ENCODE results near the gene GLDN. TPM values are rescaled to one million over a fixed set of nuclear protein-coding genes. Genes with fewer than 3 reads are reported as not detected.

Gene GLDN
- total RNA-seq, 4 donors from 2014 or later = 0.27 to 1.8 (median 1.2) TPM

DNA sequence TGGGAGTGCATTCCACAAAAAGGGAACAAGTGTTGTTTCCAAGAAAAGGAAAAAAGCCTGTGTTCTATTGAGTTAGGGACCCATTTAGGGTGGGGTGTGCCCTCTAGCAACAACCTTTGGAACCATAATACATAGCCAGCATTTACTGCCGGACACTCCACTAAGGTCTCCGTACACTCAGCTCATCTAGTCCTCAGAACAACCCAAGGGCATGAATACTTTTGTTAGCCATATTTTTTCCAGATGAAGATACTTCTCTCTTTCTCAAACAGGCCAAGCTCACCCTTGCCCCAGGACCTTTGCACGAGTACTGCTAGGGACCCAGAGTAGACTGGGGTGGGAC, 46.2 kb downstream of the GLDN start:
- 96 to 97% methylated on average over 3 of the region's 3 CpGs for WGBS, 2 donors
- intact Hi-C loops (cut with DNase I) = loop anchor here (5.0 to 10.0 kb wide), 2 partner anchors 153 to 245 kb away; no protein-coding TSS in a partner anchor
- Histone ChIP-seq H3K9me3 (no peaks in the 10 kb centered on the region), H3K27me3 (no peaks in the 10 kb centered on the region), H3K4me3 (replicated peaks in 1 of 3) (no peak overlapping the region), H3K36me3 (no peaks in the 10 kb centered on the region), H3K4me1 (no peaks in the 10 kb centered on the region), H3K27ac (no peak overlapping the region)
- TF ChIP-seq, protein P1, sequence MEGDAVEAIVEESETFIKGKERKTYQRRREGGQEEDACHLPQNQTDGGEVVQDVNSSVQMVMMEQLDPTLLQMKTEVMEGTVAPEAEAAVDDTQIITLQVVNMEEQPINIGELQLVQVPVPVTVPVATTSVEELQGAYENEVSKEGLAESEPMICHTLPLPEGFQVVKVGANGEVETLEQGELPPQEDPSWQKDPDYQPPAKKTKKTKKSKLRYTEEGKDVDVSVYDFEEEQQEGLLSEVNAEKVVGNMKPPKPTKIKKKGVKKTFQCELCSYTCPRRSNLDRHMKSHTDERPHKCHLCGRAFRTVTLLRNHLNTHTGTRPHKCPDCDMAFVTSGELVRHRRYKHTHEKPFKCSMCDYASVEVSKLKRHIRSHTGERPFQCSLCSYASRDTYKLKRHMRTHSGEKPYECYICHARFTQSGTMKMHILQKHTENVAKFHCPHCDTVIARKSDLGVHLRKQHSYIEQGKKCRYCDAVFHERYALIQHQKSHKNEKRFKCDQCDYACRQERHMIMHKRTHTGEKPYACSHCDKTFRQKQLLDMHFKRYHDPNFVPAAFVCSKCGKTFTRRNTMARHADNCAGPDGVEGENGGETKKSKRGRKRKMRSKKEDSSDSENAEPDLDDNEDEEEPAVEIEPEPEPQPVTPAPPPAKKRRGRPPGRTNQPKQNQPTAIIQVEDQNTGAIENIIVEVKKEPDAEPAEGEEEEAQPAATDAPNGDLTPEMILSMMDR (IDR thresholded peaks at IDR 0.05) = no peak
- DNase-seq = no peak

DNA sequence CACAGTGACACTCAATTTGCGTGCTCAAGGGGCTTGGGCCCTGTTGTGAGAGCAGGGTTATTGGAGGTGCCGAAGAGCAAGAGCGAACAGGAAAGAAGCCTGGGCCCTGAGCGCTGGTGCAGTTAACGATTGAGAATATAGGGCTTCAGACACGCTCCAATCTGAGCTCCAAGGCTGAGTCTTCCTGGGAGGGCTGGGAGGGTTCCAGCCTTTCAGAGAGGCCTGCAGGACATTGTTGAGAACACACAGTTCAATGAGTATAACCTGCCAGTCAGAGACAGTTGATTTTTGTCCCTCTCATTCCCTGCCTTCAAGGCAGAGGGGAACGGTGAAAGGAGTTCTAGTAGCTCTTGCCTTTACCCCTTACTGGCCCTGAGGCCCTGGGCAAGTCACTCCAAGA, 47.3 kb downstream of the GLDN start:
- Histone ChIP-seq H3K36me3 (no peaks in the 10 kb centered on the region), H3K4me1 (no peaks in the 10 kb centered on the region), H3K27ac (no peak overlapping the region), H3K9me3 (no peaks in the 10 kb centered on the region), H3K4me3 (replicated peaks in 1 of 3) (no peak overlapping the region), H3K27me3 (no peaks in the 10 kb centered on the region)
- intact Hi-C loops (cut with DNase I) = loop anchor here (5.0 to 10.0 kb wide), 2 partner anchors 154 to 246 kb away; no protein-coding TSS in a partner anchor
- TF ChIP-seq, protein P1 (IDR thresholded peaks at IDR 0.05) = no peak
- TF ChIP-seq POLR2A (IDR thresholded peaks at IDR 0.05) = no peak
- peak; percentile 67 to 73 for DNase-seq
- 60 to 63% methylated on average over 7 of the region's 7 CpGs for WGBS, 2 donors

DNA sequence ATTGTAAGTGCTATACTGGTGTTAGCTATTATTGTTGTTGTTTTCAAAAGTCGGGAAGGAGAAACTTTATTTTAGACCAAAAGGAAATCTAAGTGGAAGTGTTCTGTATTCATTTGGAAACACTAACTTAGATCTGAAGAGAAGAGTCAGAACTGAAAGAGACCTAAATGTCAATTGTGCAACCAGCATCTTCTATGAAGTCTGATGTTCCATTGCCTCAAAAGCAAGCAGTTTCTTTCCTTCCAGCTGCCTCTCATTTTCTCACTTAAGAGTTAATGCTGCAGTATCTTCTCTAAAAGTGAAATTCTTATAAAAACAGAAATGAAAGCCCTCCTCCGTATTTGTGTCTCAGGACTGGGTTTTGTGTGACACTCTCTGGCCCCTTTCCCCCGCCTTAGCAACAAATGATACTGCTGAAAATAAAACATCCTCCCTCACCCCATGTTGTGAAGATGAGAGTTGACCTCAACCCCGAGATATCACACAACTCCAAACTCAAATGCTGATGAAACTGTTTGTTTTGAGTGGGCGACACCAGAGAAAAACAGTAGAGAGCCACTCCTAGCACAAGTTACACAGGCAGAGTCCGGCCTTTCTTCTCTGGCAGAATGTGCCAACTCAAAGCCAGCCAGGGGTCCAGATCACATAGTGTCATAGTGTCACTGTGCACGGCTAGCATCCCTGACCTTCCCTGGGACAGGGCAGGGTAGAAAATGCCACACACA, 48.9 kb downstream of the GLDN start:
- 71 to 76% methylated on average over 7 of the region's 7 CpGs for WGBS, 2 donors
- H3K36me3 ChIP-seq = no peaks in the 10 kb centered on the region
- intact Hi-C loops (cut with DNase I) = no loop called here
- H3K27ac ChIP-seq = no peak overlapping the region
- no peak overlapping the region for H3K4me3 ChIP-seq (replicated peaks in 1 of 3)
- H3K4me1 ChIP-seq = no peaks in the 10 kb centered on the region
- H3K27me3 ChIP-seq = no peaks in the 10 kb centered on the region
- no peak for DNase-seq
- H3K9me3 ChIP-seq = no peaks in the 10 kb centered on the region
- TF ChIP-seq POLR2A (IDR thresholded peaks at IDR 0.05) = no peak
- TF ChIP-seq, protein P1 (IDR thresholded peaks at IDR 0.05) = no peak

DNA sequence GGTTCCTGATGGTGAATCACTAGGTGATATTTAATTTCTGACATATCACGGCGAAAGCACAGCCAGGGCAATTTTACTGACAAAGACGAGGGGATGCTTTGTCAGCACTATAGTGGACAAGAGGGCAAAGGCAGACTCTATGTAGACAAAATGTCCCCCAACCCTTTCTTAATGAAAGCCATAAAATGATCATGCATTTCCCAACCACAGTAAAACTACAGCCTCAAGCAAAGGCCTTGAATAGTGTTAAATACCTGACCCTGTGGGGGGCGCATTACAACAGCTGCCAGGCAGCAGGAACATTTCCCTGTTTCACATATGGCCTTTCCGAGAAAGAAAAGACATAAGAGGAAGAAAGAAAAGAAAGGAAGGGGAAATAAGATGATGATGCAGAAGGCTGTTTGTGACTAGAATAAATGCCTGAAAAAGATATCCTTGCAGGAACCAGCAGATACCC, 49.5 kb downstream of the GLDN start:
- Histone ChIP-seq H3K27me3 (no peaks in the 10 kb centered on the region), H3K4me1 (no peaks in the 10 kb centered on the region), H3K27ac (no peak overlapping the region), H3K36me3 (no peaks in the 10 kb centered on the region), H3K9me3 (no peaks in the 10 kb centered on the region), H3K4me3 (replicated peaks in 1 of 3) (no peak overlapping the region)
- no peak for TF ChIP-seq POLR2A (IDR thresholded peaks at IDR 0.05)
- TF ChIP-seq, protein P1 (IDR thresholded peaks at IDR 0.05) = no peak
- no peak for DNase-seq
- 94% methylated on average over 5 of the region's 5 CpGs for WGBS, 2 donors
- intact Hi-C loops (cut with DNase I) = no loop called here

DNA sequence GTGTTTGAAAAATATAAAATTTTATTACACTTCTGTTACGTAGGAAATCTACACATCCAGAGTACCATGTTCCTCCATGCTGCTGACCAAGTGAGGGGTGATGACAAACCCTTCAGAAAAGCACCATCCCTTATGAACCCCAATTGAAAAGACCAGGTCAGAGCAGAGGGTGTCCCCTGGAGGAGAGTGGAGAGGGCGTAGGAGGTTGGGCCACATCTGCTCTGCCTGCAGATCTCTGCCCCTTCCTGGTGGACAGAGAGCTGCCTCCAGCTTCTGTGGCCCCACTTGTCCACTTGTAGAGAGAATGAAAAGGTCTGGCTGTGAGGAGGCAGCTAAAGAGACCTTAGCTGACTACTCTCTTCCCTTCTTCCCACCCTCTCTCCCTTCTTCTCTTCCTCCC, 55.5 kb downstream of the GLDN start:
- H3K4me1 ChIP-seq = no peaks in the 10 kb centered on the region
- no peaks in the 10 kb centered on the region for H3K36me3 ChIP-seq
- H3K4me3 ChIP-seq (replicated peaks in 1 of 3) = no peak overlapping the region
- H3K27me3 ChIP-seq = no peaks in the 10 kb centered on the region
- H3K9me3 ChIP-seq = no peaks in the 10 kb centered on the region
- WGBS, 2 donors = 93 to 94% methylated on average over 2 of the region's 2 CpGs
- intact Hi-C loops (cut with DNase I) = no loop called here
- no peak for TF ChIP-seq POLR2A (IDR thresholded peaks at IDR 0.05)
- TF ChIP-seq, protein P1 (IDR thresholded peaks at IDR 0.05) = no peak
- no peak overlapping the region for H3K27ac ChIP-seq
- no peak for DNase-seq

Measured in thyroid gland (tissue), 4 donors.